Fibroblast of the aortic adventitia (primary cell): ENCODE results near the gene HPD. TPM values are rescaled to one million over a fixed set of nuclear protein-coding genes. Genes with fewer than 3 reads are reported as not detected.

ENCODE experiments used
- DNase-seq: peaks from one replicate; pipeline ENCODE4 v3.0.0-alpha.2; 2010; ENCODE audit warnings: low read depth
- H3K4me3 ChIP-seq: 2 replicates; pipeline ENCODE4 v1.5.1; 2011; ENCODE audit warnings: low read depth, mild to moderate bottlenecking, control low read depth, low read length, moderate library complexity
- small RNA-seq: library from RNA; depleted of rRNA; stranded (forward); fragments of <200 nt; gene quantifications from one replicate; pipeline ENCODE3, GENCODE V24; 2012
- total RNA-seq: library from RNA; depleted of rRNA; stranded (reverse); fragments of >200 nt; gene quantifications from 2 replicates; pipeline ENCODE4 v1.2.3, GENCODE V29; 2012; ENCODE audit warnings: low replicate concordance
- TF ChIP-seq, protein P1 (sequence below): IDR thresholded peaks from 2 replicates; pipeline ENCODE4 v1.5.1; 2011; ENCODE audit warnings: mild to moderate bottlenecking, low read length, control low read depth, inconsistent platforms; ENCODE audit not compliant: insufficient read depth

Gene HPD
- total RNA-seq, 1 donor, result 1.8 TPM

- TF ChIP-seq, protein P1, sequence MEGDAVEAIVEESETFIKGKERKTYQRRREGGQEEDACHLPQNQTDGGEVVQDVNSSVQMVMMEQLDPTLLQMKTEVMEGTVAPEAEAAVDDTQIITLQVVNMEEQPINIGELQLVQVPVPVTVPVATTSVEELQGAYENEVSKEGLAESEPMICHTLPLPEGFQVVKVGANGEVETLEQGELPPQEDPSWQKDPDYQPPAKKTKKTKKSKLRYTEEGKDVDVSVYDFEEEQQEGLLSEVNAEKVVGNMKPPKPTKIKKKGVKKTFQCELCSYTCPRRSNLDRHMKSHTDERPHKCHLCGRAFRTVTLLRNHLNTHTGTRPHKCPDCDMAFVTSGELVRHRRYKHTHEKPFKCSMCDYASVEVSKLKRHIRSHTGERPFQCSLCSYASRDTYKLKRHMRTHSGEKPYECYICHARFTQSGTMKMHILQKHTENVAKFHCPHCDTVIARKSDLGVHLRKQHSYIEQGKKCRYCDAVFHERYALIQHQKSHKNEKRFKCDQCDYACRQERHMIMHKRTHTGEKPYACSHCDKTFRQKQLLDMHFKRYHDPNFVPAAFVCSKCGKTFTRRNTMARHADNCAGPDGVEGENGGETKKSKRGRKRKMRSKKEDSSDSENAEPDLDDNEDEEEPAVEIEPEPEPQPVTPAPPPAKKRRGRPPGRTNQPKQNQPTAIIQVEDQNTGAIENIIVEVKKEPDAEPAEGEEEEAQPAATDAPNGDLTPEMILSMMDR, result no peak
- H3K4me3 ChIP-seq, result no peak overlapping the region
- DNase-seq, result no peak
Measured at GRCh38 chr12:121789800-121790728, 68.6 kb downstream of the HPD start.

Small RNA genes lying within 50 kb of the gene (small RNA-seq; reads per million reads assigned to genes)
- gene AC069503.3 (not detected), gene RF00017 (not detected), gene RNU7-170P (not detected)

Other genes starting within 250 kb of the HPD start
- 1.1 and 13.4 TPM in 2 replicates for gene ORAI1, start 232.3 kb downstream of the HPD start, total RNA-seq
- 0.63 and 3.8 TPM in 2 replicates for gene MORN3, start 189.2 kb downstream of the HPD start, total RNA-seq
- gene TMEM120B, start 146.1 kb downstream of the HPD start, total RNA-seq, result 3.4 and 8.0 TPM in 2 replicates
- 10.9 and 13.1 TPM in 2 replicates for gene RHOF, start 65.2 kb downstream of the HPD start, total RNA-seq
- gene SETD1B, start 54.9 kb downstream of the HPD start, total RNA-seq, result 5.0 and 6.1 TPM in 2 replicates
- 27.6 and 57.9 TPM in 2 replicates for gene PSMD9, start 29.9 kb upstream of the HPD start, total RNA-seq
- gene CFAP251, start 59.7 kb upstream of the HPD start, total RNA-seq, result 2.3 and 8.8 TPM in 2 replicates
- gene BCL7A, start 163.0 kb upstream of the HPD start, total RNA-seq, result 3.2 and 12.2 TPM in 2 replicates
- gene MLXIP, start 219.9 kb upstream of the HPD start, total RNA-seq, result 8.3 and 15.4 TPM in 2 replicates